Measurements from ENCODE around the gene MACROH2A1. TPM values are rescaled to one million over a fixed set of nuclear protein-coding genes. Genes with fewer than 3 reads are reported as not detected.

Gene MACROH2A1
- total RNA-seq, 1 donor from 2014 or later, result 123 TPM

- H3K27me3 Mint-ChIP-seq (ENCODE audit: unreplicated experiment), result no peaks in the 10 kb centered on the region
- peaks cover 22% of the 10 kb centered on the region for H3K36me3 Mint-ChIP-seq (ENCODE audit: unreplicated experiment)
- no peak overlapping the region for H3K27ac Mint-ChIP-seq (ENCODE audit: unreplicated experiment)
- no peak overlapping the region for H3K4me3 Mint-ChIP-seq (ENCODE audit: unreplicated experiment)
- no peak for DNase-seq (ENCODE audit: extremely low spot score, unreplicated experiment)
- H3K9me3 Mint-ChIP-seq (ENCODE audit: unreplicated experiment), result no peaks in the 10 kb centered on the region
- peaks cover 6% of the 10 kb centered on the region for H3K4me1 Mint-ChIP-seq (ENCODE audit: unreplicated experiment)
- TF ChIP-seq CTCF (IDR thresholded peaks at IDR 0.05), result no peak
These were observed 26.2 kb downstream of the MACROH2A1 start for GRCh38 chr5:135372654-135373381.

- peaks cover 4% of the 10 kb centered on the region for H3K4me1 Mint-ChIP-seq (ENCODE audit: unreplicated experiment)
- no peak overlapping the region for H3K4me3 Mint-ChIP-seq (ENCODE audit: unreplicated experiment)
- H3K27ac Mint-ChIP-seq (ENCODE audit: unreplicated experiment), result no peak overlapping the region
- H3K9me3 Mint-ChIP-seq (ENCODE audit: unreplicated experiment), result no peaks in the 10 kb centered on the region
- H3K27me3 Mint-ChIP-seq (ENCODE audit: unreplicated experiment), result no peaks in the 10 kb centered on the region
- TF ChIP-seq CTCF (IDR thresholded peaks at IDR 0.05), result no peak
- DNase-seq (ENCODE audit: extremely low spot score, unreplicated experiment), result no peak
- H3K36me3 Mint-ChIP-seq (ENCODE audit: unreplicated experiment), result peaks cover 20% of the 10 kb centered on the region
These were observed 27.3 kb downstream of the MACROH2A1 start for GRCh38 chr5:135371622-135372232.

DNA sequence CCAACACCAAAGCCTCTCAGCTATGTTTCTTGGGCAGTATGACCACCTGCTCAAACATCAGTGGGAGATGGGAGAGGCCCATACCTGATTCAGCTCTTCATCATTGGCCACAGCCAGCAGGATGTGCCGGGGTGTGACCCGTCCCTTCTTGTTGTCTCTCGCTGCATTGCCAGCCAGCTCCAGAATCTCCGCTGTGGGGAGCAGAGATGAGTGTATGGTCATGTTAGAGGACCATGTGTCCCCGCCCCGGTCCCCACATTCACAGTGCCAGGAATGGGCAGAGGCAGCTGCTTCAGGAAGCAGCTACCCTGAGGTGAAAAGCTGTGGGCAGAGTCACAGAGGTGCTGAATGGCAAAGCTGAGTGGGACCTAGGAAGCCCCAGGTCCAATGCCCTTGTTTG lies 29.1 kb downstream of the MACROH2A1 start:
- peaks cover 13% of the 10 kb centered on the region for H3K36me3 Mint-ChIP-seq (ENCODE audit: unreplicated experiment)
- no peak overlapping the region for H3K27ac Mint-ChIP-seq (ENCODE audit: unreplicated experiment)
- TF ChIP-seq CTCF (IDR thresholded peaks at IDR 0.05), result no peak
- H3K27me3 Mint-ChIP-seq (ENCODE audit: unreplicated experiment), result no peaks in the 10 kb centered on the region
- no peaks in the 10 kb centered on the region for H3K9me3 Mint-ChIP-seq (ENCODE audit: unreplicated experiment)
- H3K4me1 Mint-ChIP-seq (ENCODE audit: unreplicated experiment), result peaks cover 4% of the 10 kb centered on the region
- no peak for DNase-seq (ENCODE audit: extremely low spot score, unreplicated experiment)
- H3K4me3 Mint-ChIP-seq (ENCODE audit: unreplicated experiment), result no peak overlapping the region

- peaks cover 19% of the 10 kb centered on the region for H3K36me3 Mint-ChIP-seq (ENCODE audit: unreplicated experiment)
- no peak overlapping the region for H3K4me3 Mint-ChIP-seq (ENCODE audit: unreplicated experiment)
- TF ChIP-seq CTCF (IDR thresholded peaks at IDR 0.05), result no peak
- peaks cover 4% of the 10 kb centered on the region for H3K4me1 Mint-ChIP-seq (ENCODE audit: unreplicated experiment)
- H3K27ac Mint-ChIP-seq (ENCODE audit: unreplicated experiment), result no peak overlapping the region
- H3K27me3 Mint-ChIP-seq (ENCODE audit: unreplicated experiment), result no peaks in the 10 kb centered on the region
- H3K9me3 Mint-ChIP-seq (ENCODE audit: unreplicated experiment), result no peaks in the 10 kb centered on the region
- no peak for DNase-seq (ENCODE audit: extremely low spot score, unreplicated experiment)
These were observed 31.5 kb downstream of the MACROH2A1 start for GRCh38 chr5:135367554-135367953.

- Mint-ChIP-seq H3K27me3 (ENCODE audit: unreplicated experiment) (no peaks in the 10 kb centered on the region), H3K27ac (ENCODE audit: unreplicated experiment) (no peak overlapping the region), H3K4me3 (ENCODE audit: unreplicated experiment) (no peak overlapping the region), H3K4me1 (ENCODE audit: unreplicated experiment) (peaks cover 4% of the 10 kb centered on the region), H3K9me3 (ENCODE audit: unreplicated experiment) (no peaks in the 10 kb centered on the region), H3K36me3 (ENCODE audit: unreplicated experiment) (peaks cover 19% of the 10 kb centered on the region)
- DNase-seq (ENCODE audit: extremely low spot score, unreplicated experiment), result no peak
- no peak for TF ChIP-seq CTCF (IDR thresholded peaks at IDR 0.05)
These were observed 32.0 kb downstream of the MACROH2A1 start for GRCh38 chr5:135367076-135367475.
